ENCODE measurements around the gene RAD9A. TPM values are rescaled to one million over a fixed set of nuclear protein-coding genes. Genes with fewer than 3 reads are reported as not detected.

RAD9A gene
- total RNA-seq, 1 donor from 2014 or later, result 8.3 TPM

DNA sequence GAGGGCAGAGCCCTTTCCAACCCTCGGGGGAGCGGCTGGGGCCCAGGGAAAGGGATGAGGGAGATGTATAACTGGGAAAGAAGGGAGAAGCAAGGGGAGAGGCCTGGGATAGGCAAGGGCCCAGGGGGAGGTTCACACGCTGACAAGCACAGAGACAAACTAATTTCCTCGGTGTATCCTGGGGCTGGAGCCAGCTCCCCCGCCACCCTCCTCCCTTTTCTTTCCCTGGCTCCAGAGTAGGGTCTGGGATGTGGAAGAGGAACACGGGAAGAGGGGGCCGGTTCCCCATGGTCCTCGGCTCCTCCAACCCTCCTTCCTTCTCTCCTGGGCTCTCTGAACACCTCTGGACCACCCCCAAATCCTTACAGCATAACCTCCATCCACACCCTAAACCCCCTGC is 25.2 kb upstream of the RAD9A start:
- peaks cover 2% of the 10 kb centered on the region for H3K36me3 ChIP-seq (ENCODE audit: control insufficient read depth, insufficient read depth, low read length)
- no peak overlapping the region for H3K4me3 ChIP-seq (ENCODE audit: low read depth, low read length)
- no peaks in the 10 kb centered on the region for H3K27me3 ChIP-seq (ENCODE audit: control insufficient read depth, insufficient read depth, low read length)
- TF ChIP-seq, protein P1, sequence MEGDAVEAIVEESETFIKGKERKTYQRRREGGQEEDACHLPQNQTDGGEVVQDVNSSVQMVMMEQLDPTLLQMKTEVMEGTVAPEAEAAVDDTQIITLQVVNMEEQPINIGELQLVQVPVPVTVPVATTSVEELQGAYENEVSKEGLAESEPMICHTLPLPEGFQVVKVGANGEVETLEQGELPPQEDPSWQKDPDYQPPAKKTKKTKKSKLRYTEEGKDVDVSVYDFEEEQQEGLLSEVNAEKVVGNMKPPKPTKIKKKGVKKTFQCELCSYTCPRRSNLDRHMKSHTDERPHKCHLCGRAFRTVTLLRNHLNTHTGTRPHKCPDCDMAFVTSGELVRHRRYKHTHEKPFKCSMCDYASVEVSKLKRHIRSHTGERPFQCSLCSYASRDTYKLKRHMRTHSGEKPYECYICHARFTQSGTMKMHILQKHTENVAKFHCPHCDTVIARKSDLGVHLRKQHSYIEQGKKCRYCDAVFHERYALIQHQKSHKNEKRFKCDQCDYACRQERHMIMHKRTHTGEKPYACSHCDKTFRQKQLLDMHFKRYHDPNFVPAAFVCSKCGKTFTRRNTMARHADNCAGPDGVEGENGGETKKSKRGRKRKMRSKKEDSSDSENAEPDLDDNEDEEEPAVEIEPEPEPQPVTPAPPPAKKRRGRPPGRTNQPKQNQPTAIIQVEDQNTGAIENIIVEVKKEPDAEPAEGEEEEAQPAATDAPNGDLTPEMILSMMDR (IDR thresholded peaks at IDR 0.05; ENCODE audit: insufficient read depth, low read length, poor library complexity, severe bottlenecking), result no peak
- DNase-seq (ENCODE audit: low read depth), result no peak

DNA sequence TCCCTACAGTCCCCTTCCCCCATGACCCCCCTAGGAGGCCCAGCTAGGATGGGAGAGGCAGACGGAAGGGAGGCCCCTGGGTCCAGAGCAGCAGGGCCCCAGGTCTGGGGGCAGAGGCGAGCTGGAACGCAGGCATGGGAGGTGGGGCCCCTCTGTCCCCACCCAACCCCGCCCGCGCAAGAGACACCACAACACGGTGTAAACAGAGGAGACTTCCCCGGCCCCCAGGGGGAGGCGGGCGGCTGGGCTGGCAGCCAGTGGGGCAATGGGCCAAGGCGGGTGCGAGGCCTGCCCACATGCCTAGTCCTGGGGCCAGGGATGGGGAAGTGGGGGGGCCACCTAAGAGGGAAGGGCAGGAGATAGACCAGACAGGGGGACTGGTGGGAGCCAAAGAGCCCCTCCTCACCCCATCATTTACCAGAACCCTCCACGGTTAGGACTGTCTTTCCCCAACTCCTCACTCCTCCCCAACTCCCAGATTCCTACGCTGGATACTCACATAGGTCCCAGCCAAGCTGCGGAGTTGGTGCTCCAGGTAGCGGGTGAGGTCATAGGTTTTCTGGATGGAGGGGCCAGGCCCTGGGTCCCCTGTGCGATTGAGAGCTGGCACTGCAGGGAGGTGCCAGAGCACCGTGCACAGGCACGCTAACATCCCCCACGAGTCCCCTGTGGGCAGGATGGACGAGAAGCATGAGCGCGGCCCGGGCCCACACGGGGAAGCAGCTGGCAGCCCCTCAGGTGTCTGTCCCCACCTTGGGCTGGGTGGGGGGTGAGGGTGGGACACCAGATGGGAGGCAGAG is 24.6 kb upstream of the RAD9A start:
- TF ChIP-seq, protein P1 (IDR thresholded peaks at IDR 0.05; ENCODE audit: insufficient read depth, low read length, poor library complexity, severe bottlenecking), result no peak
- Histone ChIP-seq H3K4me3 (ENCODE audit: low read depth, low read length) (no peak overlapping the region), H3K27me3 (ENCODE audit: control insufficient read depth, insufficient read depth, low read length) (no peaks in the 10 kb centered on the region), H3K36me3 (ENCODE audit: control insufficient read depth, insufficient read depth, low read length) (peaks cover 2% of the 10 kb centered on the region)
- no peak for DNase-seq (ENCODE audit: low read depth)

DNA sequence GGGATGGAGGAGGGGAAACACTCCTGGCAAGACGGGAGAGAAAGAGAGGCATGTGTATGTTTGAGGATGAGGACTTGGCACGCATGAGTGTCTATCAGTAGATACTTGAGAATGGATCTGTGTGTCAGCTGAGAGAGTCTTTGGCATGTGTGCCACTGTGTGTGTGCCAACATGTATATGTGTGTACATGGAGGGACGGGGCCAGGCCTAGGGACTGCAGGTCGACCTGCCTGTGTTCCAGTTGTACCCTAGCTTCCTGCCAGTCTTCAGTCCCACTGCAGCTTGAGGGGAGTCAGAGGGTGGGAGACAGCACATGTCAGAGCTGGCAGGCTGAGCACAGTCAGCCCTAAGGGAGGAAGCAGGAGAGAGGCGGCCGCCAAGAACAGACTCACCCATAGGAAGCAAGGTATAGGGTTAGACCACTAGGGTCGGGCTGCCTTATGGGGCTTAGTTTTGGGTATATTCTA is 24.0 kb upstream of the RAD9A start:
- Histone ChIP-seq H3K27me3 (ENCODE audit: control insufficient read depth, insufficient read depth, low read length) (no peaks in the 10 kb centered on the region), H3K36me3 (ENCODE audit: control insufficient read depth, insufficient read depth, low read length) (peaks cover 2% of the 10 kb centered on the region), H3K4me3 (ENCODE audit: low read depth, low read length) (no peak overlapping the region)
- no peak for DNase-seq (ENCODE audit: low read depth)
- TF ChIP-seq, protein P1 (IDR thresholded peaks at IDR 0.05; ENCODE audit: insufficient read depth, low read length, poor library complexity, severe bottlenecking), result no peak

DNA sequence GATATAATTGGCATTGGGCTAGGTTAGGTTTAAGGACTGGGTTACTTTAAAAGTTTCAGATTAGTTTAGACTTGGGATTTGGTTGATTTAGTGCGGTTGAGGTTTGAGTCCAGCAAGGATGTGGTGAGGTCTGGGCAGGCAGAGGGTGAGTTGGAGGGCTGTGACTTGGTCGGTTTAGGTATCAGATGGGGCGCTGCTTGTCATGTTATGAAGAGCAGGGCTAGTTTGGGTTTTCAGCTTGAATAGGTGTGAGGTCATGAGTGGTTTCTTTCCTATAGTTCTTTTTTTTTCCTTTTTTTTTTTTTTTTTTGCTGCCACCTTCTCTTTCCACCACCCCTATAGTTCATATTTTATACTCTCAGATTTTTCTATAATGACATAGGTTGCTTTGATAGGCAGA is 23.2 kb upstream of the RAD9A start:
- DNase-seq (ENCODE audit: low read depth), result no peak
- H3K36me3 ChIP-seq (ENCODE audit: control insufficient read depth, insufficient read depth, low read length), result peaks cover 1% of the 10 kb centered on the region
- no peaks in the 10 kb centered on the region for H3K27me3 ChIP-seq (ENCODE audit: control insufficient read depth, insufficient read depth, low read length)
- H3K4me3 ChIP-seq (ENCODE audit: low read depth, low read length), result no peak overlapping the region
- TF ChIP-seq, protein P1 (IDR thresholded peaks at IDR 0.05; ENCODE audit: insufficient read depth, low read length, poor library complexity, severe bottlenecking), result no peak

DNA sequence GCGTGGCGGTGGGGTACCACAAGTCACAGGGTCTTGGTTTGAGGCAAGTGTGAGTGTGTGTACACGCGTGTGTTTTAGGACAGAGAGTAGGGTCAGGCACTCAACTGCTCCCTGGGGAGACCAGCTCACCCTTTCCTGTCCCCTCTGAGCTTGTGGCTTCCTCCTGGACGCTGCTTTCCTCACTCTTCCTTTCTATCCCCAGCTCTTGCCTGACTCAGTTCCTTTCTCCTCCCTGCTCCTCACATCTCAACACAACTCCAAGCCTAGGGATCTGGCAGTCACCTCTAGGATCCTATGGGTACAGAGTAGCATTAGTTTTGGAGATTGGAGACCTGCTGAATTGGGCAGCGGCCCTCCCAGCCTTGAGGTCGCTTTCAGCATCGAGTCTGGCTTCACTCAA is 22.5 kb upstream of the RAD9A start:
- TF ChIP-seq, protein P1 (IDR thresholded peaks at IDR 0.05; ENCODE audit: insufficient read depth, low read length, poor library complexity, severe bottlenecking), result no peak
- no peaks in the 10 kb centered on the region for H3K27me3 ChIP-seq (ENCODE audit: control insufficient read depth, insufficient read depth, low read length)
- peaks cover 1% of the 10 kb centered on the region for H3K36me3 ChIP-seq (ENCODE audit: control insufficient read depth, insufficient read depth, low read length)
- H3K4me3 ChIP-seq (ENCODE audit: low read depth, low read length), result no peak overlapping the region
- DNase-seq (ENCODE audit: low read depth), result no peak

Data from kidney epithelial cell (primary cell).